KBM-7 (cell line): Measurements from ENCODE around the gene BANF2.

ENCODE experiments used
- DNase-seq: peaks from one replicate; pipeline ENCODE4 v3.0.0-alpha.2; 2015
- in situ Hi-C: fragments of 300-500 bp; cut with MboI; formaldehyde crosslinking; loops from 2 replicates; pipeline ENCODE4 v1.14.3; 2020; ENCODE audit warnings: low sequenced_read_pairs, low pct_unique_long_range_greater_than_20kb, mixed read lengths

BANF2 gene

DNA sequence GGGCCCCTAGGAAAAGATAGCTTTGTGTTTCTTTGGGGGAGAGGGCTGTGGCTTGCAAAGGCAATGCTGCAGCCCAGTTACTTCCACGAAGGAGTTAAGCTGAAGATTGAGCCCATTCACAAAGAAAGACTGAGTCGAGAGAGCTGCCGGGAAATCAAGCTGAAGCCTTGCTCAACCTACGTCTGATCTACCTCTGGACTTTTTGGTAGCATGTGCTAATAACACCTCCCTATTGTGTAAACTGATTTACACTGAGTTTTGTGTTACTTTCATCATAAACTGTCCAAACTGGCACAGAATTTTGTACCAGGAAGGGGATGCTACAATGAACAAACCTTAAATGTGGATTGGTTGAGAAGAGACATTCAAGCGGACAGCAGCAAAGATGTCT is 23.5 kb downstream of the BANF2 start:
- in situ Hi-C loops: no loop called here

DNA sequence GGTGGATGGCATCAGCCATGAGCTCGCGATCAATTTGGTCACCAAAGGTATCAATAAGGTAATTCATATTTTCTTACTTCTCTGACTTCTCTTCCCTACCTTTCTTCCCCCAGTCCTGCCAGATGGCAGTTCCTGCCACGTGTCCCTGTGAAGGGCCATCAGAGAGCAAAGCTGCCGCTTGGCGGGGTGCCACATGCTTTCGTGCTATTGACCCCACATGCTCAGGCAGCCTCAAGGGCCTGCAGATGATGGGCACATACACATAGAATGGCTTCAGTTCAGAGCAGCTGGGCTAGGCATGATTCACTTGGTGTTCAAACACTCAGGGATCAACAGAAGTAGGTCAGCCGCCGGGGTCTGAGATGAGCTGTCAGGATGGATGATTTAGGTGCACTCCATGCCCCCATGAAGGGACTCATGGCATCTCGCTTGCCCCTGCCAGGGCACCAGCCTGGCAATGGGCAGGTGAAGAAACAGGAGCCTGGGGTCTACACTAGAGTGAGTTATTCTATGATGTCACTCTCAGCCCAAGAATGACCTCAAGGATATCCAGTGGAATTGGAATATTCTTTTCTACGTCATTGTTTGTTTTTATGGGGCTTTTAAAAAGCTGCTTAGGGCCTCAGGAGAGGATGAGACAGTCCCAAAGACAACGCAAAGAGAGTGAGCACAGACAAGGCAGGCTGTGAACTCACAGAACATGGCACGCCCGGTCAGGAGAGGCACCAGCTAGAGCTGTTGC is 25.5 kb downstream of the BANF2 start:
- no peak for DNase-seq

More for the DNA sequence above, 23.5 kb downstream of the BANF2 start:
- DNase-seq: no peak

DNA sequence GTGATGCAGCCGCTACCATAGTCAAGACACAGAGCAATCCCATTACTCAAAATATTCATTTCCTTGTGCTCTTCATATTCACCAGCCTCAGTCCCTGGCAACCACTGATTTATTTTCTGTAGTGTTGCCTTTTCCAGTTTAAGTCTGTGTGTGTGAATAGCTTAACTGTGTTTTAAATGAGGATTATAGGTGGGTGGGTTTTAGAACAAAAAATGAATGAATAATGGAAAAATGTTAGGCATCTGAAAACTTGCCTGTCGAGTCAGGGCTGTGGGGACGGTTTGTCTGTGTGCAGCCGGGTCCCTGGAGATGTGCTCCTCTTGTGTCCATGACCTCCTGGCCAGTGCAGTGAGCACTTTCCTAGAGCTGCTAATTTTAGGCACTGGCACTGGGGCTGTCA is 27.1 kb downstream of the BANF2 start:
- no peak for DNase-seq
- in situ Hi-C loops: no loop called here

More for the DNA sequence above, 25.5 kb downstream of the BANF2 start:
- in situ Hi-C loops: no loop called here

DNA sequence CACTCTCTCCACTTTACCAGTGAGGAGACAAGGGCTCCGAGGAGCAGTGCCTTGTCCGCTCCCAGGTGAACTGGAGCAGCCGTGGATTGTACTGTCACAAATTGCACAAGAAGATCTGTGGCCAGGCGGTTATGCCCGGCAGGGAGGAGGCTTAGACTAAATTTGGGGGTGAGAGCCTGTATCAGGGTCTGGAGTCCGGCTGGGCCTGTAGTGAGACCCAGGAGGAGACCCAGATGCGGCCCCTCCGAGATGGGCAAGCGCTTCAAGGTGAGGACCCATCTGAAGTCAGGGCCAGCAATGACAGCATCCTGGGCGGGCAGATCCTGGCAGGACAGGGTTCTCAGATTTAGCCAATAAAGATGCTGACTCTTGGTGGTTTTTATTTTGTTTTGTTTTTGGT is 27.6 kb downstream of the BANF2 start:
- no peak for DNase-seq
- in situ Hi-C loops: no loop called here

DNA sequence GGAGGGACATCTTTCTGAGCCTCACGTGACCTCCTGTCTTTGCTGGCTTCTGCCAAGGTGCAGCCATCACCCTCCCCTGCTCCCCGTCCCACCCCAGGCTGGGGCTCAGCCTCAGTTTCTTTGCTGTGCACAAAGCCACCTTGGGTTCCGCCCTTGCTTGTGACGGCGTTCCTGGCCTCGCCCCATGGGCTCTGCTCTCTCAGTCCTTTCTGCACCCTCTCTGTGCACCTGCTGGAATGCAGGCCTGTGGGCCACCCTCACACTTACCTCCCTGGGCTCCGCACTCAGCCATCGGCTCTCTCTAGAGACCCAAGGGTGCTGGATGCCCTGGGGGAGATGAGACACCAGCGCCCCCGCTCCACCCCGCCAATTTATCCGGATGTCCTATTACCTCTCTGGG is 28.3 kb downstream of the BANF2 start:
- in situ Hi-C loops: no loop called here

DNA sequence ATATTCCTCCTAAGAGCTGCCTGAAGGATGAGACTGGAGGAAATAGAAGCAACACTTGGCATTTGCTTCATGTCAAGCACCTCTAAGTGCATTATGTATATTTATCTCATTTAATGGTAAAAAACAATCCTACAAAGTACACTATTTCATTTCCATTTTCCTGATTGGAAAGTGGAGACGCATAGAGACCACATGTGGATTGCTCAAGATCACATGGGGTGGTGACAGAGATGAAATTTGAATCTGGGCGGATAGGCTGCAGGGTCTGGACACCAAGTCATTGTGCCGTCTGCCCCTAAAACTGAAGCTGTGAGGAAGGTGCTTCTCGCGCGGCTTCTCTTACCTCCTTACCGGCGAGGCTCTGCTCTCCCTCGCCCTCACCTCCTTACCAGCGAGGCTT is 30.3 kb downstream of the BANF2 start:
- in situ Hi-C loops: no loop called here
- no peak for DNase-seq

More for the DNA sequence above, 28.3 kb downstream of the BANF2 start:
- no peak for DNase-seq

DNA sequence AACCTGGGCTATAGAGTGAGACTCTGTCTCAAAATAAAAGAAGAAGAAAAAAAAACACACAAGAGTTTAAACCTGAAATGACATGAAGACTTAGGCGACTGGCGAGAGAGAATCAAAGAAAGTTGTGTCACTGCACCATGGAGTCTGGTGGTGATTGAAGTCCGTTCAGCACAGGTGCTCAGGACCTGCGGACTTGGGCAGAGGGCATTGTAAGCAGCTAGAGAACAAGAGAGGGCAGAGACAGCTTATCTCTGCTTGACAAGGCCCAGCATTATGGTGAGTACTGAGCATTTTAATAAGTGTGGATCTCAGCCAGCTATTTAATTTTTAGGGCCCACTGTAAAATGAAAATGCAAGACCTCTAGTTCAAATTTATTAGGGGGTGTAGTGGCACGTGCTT is 31.5 kb downstream of the BANF2 start:
- no peak for DNase-seq
- in situ Hi-C loops: no loop called here

DNA sequence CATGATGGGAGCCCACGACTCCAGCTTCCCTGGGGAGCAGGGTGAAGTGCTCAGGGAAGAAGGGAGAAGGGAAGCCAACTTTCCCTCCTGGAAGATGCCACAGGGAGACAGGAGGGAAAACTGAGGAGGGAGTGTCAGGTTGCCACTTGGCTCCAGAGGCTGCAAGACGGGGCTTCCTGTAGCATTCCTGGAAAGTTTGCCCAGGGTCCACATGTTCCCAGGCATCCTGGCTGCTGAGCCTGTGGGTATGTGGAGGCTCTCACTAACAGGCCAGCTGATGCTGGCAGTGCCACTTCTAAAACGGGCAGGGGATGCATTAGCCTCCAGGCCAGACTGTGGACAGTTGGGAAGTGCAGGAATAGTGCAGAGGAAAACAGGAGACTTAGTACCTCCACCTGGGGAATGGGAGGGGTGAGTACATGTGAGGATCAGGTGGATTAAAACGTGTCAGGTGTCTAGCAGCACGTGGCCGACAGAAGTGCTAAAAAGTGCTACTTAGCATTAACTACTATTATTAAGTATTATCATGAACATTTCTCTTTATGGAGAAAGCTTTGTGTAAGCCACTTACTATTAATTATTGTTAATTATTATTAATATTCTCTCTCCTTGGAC is 33.2 kb downstream of the BANF2 start:
- no peak for DNase-seq
- in situ Hi-C loops: no loop called here

DNA sequence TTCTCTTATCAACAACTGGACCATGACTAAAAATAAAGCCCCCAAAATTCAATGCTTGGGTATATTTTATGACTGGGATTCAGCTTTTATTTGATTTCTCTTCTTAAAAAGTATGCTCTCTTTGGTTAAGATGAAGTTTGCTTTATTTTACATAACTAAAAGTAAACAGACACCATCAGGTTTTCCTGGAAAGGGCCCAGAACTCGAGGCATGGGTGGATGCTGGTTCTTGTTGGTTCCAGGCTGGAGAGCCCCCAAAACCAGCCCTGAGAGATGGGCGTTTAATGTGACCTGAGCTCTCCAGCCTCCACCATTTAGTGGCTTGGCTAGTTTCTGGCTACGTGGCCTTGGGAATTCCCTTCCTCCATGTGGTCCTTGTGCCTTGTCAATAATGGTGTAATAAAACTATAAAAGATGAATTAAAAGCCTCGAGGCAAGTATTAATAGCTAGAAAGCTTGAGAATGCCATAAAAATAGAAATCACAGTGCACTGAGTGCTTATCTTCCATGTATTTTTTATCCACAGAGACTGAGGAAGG is 34.1 kb downstream of the BANF2 start:
- DNase-seq: no peak
- in situ Hi-C loops: no loop called here

DNA sequence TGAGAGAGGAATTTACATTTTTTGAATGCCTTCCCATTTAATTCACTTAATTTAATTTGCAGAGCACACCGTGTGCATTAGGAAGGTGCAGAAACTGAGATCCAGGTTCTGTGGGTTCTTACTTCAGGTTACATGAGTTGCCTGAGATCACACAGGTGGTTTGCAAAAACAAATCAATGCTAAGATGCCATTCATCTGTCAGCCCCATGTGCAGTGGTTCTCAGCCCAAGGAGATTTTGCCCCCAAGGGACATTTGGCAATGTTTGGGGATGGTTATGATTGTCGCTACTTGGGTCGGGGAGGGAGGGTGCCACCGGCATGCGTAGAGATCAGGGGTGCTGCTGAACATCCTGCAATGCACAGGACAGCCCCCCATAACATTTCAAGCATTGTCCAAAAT is 34.6 kb downstream of the BANF2 start:
- in situ Hi-C loops: no loop called here

DNA sequence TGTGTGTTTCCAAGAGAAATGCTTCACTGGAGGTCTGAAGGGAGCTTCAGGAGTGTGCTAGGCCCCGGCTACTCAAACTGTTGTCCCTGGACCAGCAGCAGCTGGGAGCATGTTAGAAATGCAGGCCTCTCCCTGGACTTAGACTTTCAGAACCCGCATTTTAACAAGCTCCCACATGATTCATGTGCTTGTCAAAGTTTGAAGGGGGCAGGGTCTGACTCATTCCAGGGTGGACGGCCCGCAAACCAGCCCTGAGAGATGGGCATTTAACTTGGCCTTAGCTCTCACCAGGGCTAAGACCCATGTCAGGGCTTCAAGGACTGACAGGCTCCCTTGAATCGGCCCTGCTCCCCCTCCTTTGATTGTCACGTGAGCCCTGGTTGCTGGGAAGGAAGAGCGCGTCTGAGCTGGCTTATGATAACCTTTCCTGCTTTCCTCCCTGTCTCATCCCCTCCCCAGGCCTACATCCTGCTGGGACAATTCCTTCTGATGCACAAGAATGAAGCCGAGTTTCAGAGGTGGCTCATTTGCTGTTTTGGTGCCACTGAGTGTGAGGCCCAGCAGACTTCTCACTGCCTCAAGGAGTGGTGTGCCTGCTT is 35.5 kb downstream of the BANF2 start:
- DNase-seq: no peak
- in situ Hi-C loops: no loop called here

More for the DNA sequence above, 34.6 kb downstream of the BANF2 start:
- no peak for DNase-seq

DNA sequence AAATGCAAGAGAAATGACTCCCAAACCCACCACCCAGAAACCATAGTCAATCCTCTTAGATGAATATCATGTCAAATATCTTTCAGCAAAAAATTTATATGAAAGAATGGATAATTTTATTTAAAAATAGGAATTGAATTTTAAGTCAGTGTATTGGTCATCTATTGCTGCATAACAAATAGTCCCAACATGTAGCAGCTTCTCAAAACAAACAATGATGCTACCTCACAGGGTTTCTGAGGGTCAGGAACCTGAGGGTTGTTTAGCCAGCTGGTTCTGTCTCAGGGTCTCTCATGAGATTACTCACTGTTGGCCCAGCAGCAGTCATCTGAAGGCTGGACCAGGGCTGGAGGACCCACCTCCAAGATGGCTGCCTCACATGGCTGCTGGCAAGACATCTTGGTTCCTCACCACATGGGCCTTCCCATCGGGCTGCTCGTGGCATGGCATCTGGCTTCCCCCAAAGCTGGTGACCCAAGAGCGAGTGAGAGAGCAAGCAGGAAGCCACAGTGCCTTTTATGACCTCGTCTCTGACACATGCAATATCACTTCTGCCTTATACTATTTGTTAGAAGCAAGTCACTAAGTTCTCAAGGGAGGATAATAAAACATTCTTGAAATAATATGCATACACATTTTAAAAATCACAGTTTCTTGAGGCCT is 36.3 kb downstream of the BANF2 start:
- no peak for DNase-seq
- in situ Hi-C loops: no loop called here

DNA sequence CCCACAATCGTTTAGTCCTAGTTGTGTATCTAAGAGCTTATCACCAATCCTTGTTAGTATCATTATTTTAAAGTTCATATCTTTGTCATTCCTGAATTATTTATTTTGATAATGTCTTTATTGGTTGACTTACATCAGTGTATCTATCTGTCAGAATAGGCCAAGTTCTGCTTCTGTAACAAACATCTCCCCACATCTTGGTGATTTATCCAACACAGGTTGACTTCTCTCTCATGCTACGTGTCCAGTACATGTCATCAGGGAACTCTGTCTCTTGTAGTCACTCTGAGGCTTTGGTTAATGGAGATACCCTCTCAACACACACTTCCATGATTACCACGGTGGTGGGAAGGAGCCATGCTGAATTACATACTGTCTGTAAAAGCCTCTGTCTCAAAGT is 38.4 kb downstream of the BANF2 start:
- in situ Hi-C loops: no loop called here
- no peak for DNase-seq

DNA sequence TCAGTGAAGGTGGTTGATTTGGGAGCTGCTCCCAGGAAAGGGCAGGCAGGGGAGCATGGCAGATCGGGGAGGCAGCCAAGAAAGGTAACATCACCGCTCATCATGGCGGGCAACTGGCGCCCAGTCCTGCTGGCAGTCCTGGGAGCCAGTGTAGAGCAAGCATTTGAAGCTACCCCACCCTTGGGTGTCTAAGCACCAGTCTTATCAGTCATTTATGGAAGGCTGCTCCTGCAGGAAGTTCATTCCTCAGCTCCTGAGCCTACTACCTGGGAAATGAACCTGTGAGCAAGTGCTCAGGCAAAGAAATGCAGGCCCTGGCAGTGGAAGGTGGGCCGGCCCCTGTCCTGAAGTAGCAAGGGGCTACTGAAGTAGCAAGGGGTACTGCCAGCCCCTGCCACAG is 41.5 kb downstream of the BANF2 start:
- in situ Hi-C loops: no loop called here
- no peak for DNase-seq

DNA sequence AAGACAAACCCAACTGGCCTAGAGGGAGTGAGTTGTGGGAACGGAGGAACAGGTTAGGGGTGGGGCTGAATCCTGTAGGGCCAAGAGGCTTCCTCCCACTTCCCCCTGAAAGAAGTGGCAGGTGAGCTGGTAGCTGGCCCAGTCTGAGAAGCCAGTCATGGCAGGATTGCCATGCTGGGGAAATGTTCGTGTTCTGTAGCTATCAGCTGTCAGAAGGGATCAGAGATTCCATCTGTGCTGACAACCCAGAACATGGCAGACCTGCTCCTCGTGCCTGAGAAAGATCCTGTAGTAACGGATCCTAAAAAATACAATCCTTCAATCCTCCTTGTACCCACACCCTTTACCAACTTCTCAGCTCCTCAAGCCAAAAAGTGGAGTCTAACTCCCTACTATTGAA is 43.0 kb downstream of the BANF2 start:
- no peak for DNase-seq

DNA sequence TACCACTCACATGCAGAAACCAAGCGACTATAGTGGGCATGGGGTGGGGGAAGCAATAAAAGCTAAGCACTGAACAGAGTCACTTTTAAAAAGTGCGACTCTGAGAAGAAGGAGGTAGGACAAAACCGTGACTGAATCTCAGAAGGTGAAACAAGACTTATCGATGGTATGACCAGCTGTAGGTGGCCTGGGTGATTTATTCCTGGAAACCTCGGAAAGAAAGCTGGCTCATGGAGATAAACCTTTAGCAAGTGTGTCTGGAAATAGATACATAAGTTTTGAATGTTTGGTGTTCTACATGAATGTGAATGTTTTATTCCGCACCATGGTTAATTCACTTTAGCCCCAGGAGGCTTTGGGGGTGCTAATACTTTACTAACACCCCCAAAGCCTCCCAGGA is 43.9 kb downstream of the BANF2 start:
- no peak for DNase-seq
- in situ Hi-C loops: no loop called here

More for the DNA sequence above, 43.0 kb downstream of the BANF2 start:
- in situ Hi-C loops: no loop called here

DNA sequence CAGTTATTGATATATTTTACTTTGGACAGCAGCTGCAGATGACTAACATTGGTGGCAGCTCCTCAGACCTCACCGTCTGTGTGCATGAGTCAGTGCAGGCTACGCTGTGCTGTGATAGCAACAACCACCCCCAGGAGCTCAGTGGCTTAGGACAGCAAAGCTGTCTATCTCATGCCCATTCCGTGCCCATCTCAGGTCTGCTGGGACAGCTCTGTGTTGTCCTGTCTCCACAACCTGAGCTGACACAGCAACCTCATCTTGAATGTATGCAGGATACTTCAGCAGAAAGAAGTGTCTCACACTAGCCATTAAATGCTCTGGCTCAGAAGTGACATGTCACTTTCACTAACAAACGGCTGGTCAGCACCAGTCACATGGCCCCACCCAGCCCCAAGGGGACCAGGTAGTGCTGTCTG is 47.7 kb downstream of the BANF2 start:
- in situ Hi-C loops: no loop called here
- no peak for DNase-seq

DNA sequence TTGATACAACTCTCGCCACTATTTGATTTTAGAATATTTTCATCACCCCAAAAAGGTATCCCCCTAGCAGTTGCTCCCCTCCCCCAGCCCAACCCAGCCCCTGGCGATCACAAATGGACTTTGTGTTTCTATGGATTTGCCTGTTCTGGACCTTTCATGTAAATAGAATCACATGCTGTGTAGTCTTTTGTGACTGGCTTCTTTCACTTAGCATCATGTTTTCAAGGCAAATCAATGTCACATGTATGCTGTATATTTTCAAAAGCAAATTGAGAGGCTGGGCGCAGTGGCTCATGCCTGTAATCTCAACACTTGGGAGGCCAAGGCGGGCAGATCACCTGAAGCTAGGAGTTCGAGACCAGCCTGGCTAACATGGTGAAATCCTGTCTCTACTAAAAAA is 48.5 kb downstream of the BANF2 start:
- no peak for DNase-seq
- in situ Hi-C loops: no loop called here

DNA sequence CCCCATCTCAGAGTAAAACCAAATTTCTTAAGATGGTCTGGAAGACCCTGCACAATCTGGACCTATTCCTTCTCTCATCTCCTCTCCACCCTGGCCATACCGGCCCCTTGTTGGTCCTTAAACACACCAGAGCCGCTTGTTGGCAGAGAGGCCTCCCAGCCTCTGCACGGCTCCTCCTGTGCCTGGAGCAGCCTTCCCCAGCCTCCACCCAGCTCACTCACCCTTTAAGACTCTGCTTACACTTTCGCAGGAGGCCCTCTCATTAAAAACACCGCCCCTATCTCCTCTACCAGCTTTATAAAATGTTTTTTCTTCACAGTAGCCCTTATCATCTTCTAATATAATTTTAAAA is 49.8 kb downstream of the BANF2 start:
- in situ Hi-C loops: no loop called here
- no peak for DNase-seq
